ENCODE measurements around the gene LRIG3. TPM values are rescaled to one million over a fixed set of nuclear protein-coding genes. Genes with fewer than 3 reads are reported as not detected.

Gene LRIG3
- 0.34 TPM in 1 of 2 replicates, not detected in the other for polyA plus RNA-seq

GRCh38 chr12:58920102-58920960 lies at the start of gene LRIG3:
LRIG3 (minus strand) TSS chr12:58920504; CDS start chr12:58920235, 269 bp downstream.

Measured in Purkinje cell (primary cell).